NCI-H774 (cell line): ENCODE results near the gene ADPRH.
"Not testable (repeated sequence)": the region's sequence is repeated elsewhere in the genome, so short reads cannot be mapped to it uniquely, and the experiment has no call there.

Experiments
- DNase-seq: peaks from one replicate; lab custom pipeline; 2025; lab: John Stamatoyannopoulos, UW

The ADPRH gene

GRCh38 chr3:119559441-119559963, 19.8 kb upstream of the ADPRH start, which contains the start of gene CD80:
Gene CD80 (minus strand): TSS chr3:119559614. CDS start chr3:119557728, 1,886 bp downstream.
- DNase-seq, result no peak

DNA sequence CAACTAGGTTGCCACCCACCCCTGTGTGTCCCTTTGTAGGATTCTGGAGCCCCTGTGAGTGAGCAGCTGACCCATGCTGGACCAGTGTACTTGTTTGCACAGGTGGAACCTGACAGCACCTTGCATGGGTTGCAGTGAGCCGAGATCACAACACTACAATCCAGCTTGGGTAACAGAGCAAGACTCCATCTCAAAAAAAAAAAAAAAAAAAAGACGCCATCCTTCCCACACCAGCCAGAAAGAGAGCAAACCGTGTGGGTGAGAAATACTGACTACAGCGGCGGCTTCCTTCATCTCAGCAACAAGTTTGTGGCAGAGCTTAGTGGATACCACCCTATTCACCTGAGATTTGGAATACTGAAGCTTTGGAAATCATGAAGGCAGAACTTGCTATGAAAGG, 19.1 kb upstream of the ADPRH start:
- DNase-seq, result no peak

- no peak for DNase-seq
Measured at GRCh38 chr3:119562307-119562961, 16.9 kb upstream of the ADPRH start.

DNA sequence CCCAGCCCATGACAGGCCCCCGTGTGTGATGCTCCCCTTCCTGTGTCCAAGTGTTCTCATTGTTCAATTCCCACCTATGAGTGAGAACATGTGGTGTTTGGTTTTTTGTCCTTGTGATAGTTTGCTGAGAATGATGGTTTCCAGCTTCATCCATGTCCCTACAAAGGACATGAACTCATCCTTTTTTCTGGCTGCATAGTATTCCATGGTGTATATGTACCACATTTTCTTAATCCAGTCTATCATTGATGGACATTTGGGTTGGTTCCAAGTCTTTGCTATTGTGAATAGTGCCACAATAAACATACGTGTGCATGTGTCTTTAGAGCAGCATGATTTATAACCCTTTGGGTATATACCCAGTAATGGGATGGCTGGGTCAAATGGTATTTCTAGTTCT, 16.0 kb upstream of the ADPRH start:
- not testable (repeated sequence) for DNase-seq

GRCh38 chr3:119569156-119569555, 10.1 kb upstream of the ADPRH start:
- DNase-seq, result no peak

- DNase-seq, result no peak
Measured at GRCh38 chr3:119570229-119570628, 9.1 kb upstream of the ADPRH start.

- DNase-seq, result no peak
Measured at GRCh38 chr3:119571230-119571629, 8.1 kb upstream of the ADPRH start.

GRCh38 chr3:119571688-119572087, 7.6 kb upstream of the ADPRH start:
- DNase-seq, result no peak

DNA sequence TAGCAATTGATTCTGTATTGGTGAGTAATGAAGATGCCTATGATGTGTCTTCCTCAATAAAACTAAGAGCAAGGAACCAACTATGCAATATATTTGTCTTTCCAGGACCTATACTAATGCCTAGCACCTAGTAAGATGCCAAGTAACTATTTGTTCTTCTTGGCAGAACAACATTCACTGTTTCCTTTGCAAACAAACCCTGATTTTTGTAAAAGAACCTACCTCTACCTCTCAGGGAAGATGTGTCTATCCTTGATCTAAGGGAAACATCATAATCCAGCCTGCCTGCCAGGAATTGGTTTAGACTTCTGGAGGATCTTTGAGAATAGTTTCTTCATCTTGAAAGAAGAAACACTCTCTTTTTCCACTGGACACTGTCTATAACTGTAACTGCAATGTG, 3.8 kb upstream of the ADPRH start:
- DNase-seq, result no peak

DNA sequence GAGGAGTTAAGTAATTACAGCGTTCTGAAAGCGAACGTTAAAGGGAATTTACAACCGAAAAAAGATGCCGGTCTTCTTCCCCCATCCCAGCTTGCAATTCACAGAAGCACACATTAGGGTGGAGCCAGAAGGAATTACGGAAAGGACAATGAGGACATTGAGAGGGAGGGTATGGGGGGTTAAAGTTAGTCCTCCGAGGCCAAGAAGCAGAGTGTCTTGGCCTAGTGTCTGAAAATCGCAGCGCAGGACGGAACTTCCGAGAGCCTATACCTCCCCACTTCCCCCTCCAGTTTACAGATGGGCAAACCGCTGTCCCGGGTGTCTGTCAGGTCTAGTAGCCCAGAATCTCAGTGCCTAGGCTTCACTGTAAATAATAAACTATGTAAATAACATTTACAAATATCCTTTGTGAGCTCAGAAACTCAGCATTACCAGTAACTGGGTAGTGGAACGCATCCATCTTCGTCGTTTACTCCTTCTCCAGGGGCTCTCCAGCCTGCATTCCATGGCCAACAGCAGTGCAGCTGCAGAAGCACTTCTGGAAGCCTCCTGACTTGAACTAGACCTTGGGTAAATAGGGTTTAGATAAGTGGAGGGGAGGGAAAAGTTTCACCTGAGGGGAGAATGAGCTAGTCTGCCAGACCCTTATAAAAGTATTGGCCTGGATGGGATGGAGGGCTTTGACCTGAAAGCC, 922 bp downstream of the ADPRH start:
- no peak for DNase-seq

DNA sequence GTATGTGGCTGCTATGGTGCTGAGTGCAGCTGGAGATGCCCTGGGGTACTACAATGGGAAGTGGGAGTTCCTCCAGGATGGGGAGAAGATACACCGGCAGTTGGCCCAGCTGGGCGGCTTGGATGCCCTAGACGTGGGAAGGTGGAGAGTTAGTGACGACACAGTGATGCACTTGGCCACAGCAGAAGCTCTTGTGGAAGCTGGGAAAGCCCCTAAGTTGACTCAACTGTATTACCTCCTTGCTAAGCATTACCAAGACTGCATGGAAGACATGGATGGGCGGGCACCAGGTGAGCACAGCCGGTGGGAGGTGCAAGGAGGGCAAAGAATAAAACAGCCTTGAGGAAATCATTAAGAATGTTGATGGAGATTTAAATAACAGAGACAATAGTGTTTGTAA, 2.9 kb downstream of the ADPRH start:
- no peak for DNase-seq

GRCh38 chr3:119585208-119585607, 5.9 kb downstream of the ADPRH start:
- DNase-seq, result no peak

DNA sequence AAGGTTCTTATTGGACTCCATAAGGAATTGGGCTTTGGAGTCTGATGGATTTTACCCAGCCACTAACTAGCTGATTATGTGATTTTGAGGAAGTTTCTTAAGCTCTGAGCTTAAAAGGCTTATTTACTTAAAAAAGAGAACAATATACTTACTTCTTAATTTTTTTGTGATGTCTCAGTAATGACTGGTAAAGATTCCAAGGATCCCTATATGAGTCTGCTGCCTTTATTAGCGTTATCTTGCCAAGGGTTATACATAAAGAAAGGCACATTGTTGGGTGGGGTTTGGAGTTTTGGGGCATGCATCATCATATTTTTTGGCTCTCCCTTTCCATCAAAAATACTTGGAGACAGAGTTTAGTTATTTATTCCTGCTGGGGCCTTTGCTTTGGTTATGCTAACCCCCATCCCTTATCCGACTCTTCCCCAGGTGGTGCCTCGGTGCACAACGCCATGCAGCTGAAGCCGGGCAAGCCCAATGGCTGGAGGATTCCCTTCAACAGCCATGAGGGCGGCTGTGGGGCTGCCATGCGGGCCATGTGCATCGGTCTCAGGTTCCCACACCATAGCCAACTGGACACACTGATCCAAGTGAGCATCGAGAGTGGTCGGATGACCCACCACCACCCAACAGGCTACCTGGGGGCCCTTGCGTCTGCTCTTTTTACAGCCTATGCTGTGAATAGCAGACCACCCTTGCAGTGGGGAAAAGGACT, 6.7 kb downstream of the ADPRH start:
- DNase-seq, result no peak

- no peak for DNase-seq
Measured at GRCh38 chr3:119586733-119587172, 7.5 kb downstream of the ADPRH start.

DNA sequence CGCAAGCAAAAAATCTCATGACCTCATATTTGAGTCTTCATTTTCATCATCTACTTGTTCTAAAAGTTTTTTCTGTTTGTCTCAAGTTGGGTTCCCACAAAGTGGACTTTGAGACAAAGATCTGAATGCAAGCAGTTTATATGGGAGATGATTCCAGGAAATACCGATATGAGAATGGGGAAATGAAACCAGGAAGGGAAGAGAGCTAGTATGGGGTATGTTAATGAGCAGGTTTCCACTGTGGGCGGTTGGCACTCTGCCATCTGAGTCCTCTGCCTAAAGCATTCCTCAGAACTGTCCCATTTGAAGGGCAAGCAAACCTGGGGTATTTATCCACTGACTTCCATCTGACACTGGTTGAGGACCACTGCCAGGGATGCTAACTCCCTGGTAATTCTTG, 8.8 kb downstream of the ADPRH start:
- no peak for DNase-seq

GRCh38 chr3:119589102-119589773, 9.9 kb downstream of the ADPRH start:
- no peak for DNase-seq

- DNase-seq, result no peak
Measured at GRCh38 chr3:119590706-119591105, 11.4 kb downstream of the ADPRH start.

DNA sequence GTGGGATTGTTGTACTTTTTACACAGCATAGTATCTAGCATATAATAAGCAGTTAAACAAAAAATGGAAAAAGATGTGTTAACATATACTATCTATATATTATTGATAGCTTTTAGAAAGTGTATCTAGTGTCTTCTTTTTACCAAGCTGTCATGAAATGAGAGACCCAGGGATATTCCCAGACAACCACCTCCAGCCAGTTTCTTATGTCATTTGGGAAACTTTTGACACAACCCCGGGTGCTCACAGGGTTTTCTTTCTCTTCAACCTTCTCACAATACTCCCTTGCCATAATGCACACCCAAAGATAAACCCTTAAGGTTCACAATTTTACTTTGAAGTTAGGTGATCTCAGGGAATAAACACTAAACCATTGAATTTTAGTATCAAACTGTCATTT, 13.6 kb downstream of the ADPRH start:
- no peak for DNase-seq

DNA sequence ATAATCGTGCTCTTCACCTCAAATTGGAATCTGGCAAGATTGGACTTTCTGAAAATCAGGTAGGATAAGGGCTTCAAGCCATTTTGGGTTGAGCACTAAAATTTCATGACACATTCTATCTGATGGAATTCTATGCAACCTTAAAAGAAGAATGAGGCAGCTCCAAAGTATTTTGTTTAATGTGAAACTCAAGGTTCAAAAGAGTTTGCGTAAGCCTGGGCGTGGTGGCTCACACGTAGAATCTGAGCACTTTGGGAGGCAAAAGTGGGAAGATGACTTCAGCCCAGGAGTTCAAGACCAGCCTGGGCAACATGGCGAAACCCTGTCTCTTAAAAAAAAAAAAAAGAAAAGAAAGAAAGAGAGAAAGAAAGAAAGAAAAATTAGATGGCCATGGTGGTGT, 14.8 kb downstream of the ADPRH start:
- DNase-seq, result no peak

DNA sequence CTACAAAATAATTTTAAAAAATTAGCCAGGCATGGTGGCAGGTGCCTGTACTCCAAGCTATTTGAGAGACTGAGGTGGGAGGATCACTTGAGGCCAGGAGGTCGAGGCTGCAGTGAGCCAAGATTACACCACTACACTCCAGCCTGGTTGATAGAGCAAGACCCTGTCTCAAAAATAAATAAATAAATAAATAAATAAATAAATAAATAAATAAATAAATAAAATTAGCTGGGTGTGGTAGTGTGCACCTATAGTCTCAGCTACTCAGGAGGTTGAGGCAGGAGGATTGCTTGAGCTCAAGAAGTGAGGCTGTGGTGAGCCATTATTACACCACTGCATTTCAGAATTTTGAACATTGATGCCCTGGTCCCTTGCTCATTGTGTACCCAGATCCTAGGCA, 15.6 kb downstream of the ADPRH start:
- DNase-seq, result not testable (repeated sequence)

DNA sequence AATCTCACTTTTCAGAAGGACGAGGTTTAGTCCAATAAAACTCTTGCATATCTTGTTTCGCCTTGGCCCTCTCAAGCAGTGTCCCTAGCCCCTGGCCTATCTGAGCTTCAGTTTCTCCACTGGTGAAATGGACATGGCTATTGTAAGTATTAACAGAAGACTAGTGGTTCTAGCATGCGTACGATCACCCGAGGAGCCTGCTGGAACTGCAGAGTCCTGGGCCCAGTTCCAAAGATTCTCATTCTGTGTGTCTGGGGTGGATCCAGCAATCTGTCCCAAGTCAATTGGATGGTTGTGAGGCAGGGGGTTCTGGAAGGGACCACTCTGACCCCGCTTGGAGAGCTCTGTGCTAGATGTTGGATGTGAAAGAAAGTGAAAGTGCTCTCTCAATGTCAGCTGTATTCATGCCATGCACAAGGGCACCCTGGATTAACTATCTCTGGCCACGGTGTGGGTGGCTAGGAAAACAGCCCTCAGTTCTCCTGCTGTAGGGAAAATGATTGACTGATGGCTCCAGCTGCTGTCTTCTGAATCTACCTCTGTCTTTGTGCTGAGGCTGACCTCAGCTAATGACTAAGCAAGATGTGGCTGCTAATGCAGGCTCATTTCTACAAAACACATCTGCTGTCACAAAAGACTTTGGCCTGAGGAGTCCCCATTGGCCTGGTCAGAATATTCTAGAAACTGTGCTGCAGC, 16.5 kb downstream of the ADPRH start:
- no peak for DNase-seq

- DNase-seq, result no peak
Measured at GRCh38 chr3:119596398-119596797, 17.1 kb downstream of the ADPRH start.
